ENCODE measurements around the gene TREM2.
"Not testable (repeated sequence)": the region's sequence is repeated elsewhere in the genome, so short reads cannot be mapped to it uniquely, and the experiment has no call there.

The TREM2 gene

GRCh38 chr6:41153992-41154625, 8.8 kb downstream of the TREM2 start, which contains the start of gene TREML1:
Gene TREML1, minus strand, starts transcription at chr6:41154347. Its CDS starts 59 bp downstream, at chr6:41154288.
- DNase-seq (ENCODE audit: low spot score) = no peak

GRCh38 chr6:41153451-41153850, 9.5 kb downstream of the TREM2 start:
- DNase-seq (ENCODE audit: low spot score) = no peak

GRCh38 chr6:41150671-41151070, 12.2 kb downstream of the TREM2 start:
- no peak for DNase-seq (ENCODE audit: low spot score)

DNA sequence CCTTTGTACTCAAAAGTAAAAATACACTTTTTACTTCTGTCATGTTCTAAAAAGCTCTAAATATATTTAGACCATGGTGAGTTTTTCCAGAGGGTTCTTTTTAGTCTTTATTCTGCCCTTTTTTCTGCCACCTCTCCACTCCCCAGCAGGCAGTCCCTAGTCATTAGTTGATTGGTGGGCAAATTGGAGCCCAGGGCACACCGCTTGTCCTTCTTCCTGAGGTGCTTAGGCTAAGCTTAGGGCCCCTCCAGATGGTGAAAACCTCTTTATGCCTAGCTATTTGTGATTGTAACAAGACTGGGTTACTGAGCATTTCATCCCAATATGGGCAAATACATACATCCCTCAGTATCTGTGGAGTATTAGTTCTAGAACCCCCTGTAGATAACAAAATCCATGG, 15.0 kb downstream of the TREM2 start:
- no peak for DNase-seq (ENCODE audit: low spot score)

GRCh38 chr6:41136911-41137310, 26.0 kb downstream of the TREM2 start:
- no peak for DNase-seq (ENCODE audit: low spot score)

GRCh38 chr6:41135062-41135832, 27.7 kb downstream of the TREM2 start:
- no peak for DNase-seq (ENCODE audit: low spot score)

GRCh38 chr6:41132254-41132653, 30.7 kb downstream of the TREM2 start:
- no peak for DNase-seq (ENCODE audit: low spot score)

GRCh38 chr6:41125282-41125681, 37.6 kb downstream of the TREM2 start:
- no peak for DNase-seq (ENCODE audit: low spot score)

- DNase-seq (ENCODE audit: low spot score) = no peak
These were observed 40.0 kb downstream of the TREM2 start for GRCh38 chr6:41122918-41123317.

- DNase-seq (ENCODE audit: low spot score) = no peak
These were observed 40.5 kb downstream of the TREM2 start for GRCh38 chr6:41122373-41122772.

DNA sequence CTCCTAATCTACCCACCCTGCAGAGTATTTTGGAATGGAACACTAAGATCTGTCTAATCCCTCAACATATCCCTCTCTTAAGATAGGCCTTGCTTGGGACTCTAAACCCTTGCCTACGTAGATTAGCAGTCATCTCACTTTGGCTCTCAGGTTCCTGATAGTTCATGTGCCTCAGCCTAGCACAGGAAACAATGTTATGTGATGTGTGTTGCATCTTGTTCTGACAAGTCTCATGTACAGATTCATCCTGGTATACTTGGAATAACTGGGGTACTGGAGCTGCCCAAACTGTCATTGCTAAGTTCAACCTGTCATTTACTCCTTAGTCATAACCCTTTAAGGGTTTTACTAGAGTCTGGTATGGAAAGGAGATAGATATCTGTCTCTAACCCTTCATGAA, 42.9 kb downstream of the TREM2 start:
- DNase-seq (ENCODE audit: low spot score) = no peak

DNA sequence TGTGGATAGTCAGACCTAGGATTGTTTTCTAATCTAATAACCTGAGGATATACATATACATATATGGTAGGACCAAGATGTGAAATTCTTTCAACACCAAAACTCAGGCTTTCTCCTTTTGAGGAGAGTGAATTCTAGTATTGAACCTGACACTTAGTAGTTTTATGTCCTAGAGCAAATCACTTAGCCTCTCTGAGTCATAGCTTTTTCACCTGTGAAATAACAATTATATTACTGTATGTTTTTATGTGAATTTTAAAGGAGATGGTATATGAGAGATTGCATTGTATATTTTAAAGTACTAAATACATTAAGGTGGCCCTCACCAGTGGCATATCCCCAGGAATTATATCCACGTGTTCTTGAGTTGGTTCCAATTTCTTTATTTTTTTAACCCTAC, 43.4 kb downstream of the TREM2 start:
- DNase-seq (ENCODE audit: low spot score) = no peak

GRCh38 chr6:41115027-41115426, 47.9 kb downstream of the TREM2 start:
- DNase-seq (ENCODE audit: low spot score) = not testable (repeated sequence)

DNA sequence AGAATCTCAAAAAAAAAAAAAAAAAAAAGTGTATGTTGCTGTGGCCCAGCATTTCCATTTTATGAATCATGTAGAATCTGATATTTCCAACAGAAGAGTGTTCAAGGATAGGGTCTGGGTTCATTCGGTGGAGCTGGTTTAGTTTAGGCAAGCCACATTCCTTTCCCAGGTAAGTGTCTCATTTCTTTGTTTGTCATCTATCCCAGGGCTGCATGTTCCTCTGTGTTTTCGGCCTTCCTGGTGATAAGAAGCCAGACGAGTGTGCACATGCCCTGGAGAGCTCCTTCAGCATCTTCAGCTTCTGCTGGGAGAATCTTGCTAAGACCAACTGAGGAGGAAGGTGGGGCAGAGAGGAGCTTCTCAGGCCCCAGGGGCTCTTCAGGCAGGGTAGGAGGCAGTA, 51.9 kb downstream of the TREM2 start:
- DNase-seq (ENCODE audit: low spot score) = no peak
